Testis (tissue), 3 donors: Measurements from ENCODE around the gene NOVA1. TPM values are rescaled to one million over a fixed set of nuclear protein-coding genes. Genes with fewer than 3 reads are reported as not detected.

Experiments used
- DNase-seq: peaks from one replicate; pipeline ENCODE4 v3.0.0-alpha.2; 2019
- H3K27ac ChIP-seq, 2 donors: fragments of 200-600 bp; sonication (generic); one replicate each; pipeline ENCODE4 v1.5.1; 2019
- H3K27me3 ChIP-seq: fragments of 200-600 bp; sonication (generic); one replicate; pipeline ENCODE4 v1.5.1; 2019
- H3K36me3 ChIP-seq: fragments of 200-600 bp; sonication (generic); one replicate; pipeline ENCODE4 v1.5.1; 2017; ENCODE audit warnings: low read depth; ENCODE audit errors: missing control alignments
- H3K4me1 ChIP-seq: fragments of 200-600 bp; sonication (generic); one replicate; pipeline ENCODE4 v1.5.1; 2019
- H3K4me3 ChIP-seq, 2 donors: fragments of 200-600 bp; sonication (generic); one replicate each; pipeline ENCODE4 v1.5.1; 2017 to 2019
- H3K9me3 ChIP-seq: fragments of 200-600 bp; sonication (generic); one replicate; pipeline ENCODE4 v1.5.1; 2017
- POLR2A ChIP-seq: fragments of 450-650 bp; IDR thresholded peaks from one replicate; pipeline ENCODE4 v1.6.1; 2017; ENCODE audit warnings: antibody characterized with exemption, mild to moderate bottlenecking, moderate library complexity
- WGBS, 2 donors: methylation state at CpG; one replicate each; pipeline ENCODE4 v1.1.5; 2018; 5-methylcytosine and 5-hydroxymethylcytosine counted together
- intact Hi-C: fragments of 100-400 bp; cut with DNase I; formaldehyde crosslinking; loops from one replicate; pipeline ENCODE4 v1.15.1; 2023; ENCODE audit warnings: low total_unique reads
- polyA plus RNA-seq: library from polyadenylated mRNA; stranded (reverse); fragments of 350-450 nt; fragmentation: Illumina TruSeq; extraction: RNeasy Lipid Tissue Mini Kit (QIAGEN cat#74804); gene quantifications from one replicate; pipeline ENCODE4 v1.2.3, GENCODE V29; 2014; ENCODE audit warnings: low read depth, low replicate concordance; ENCODE audit not compliant: insufficient read depth
- total RNA-seq, 2 donors: library from RNA; depleted of rRNA; stranded (reverse); fragments of >200 nt; gene quantifications; one replicate each; pipeline ENCODE4 v1.2.3, GENCODE V29; 2016
- TF ChIP-seq, protein P1 (sequence below), 3 experiments: fragments of 450-650 bp in 2 of 3; fragments of 200-600 bp in 1 of 3; sonication (generic) in 1 of 3; IDR thresholded peaks; one replicate each; pipeline ENCODE4 v1.5.1; 2016 to 2019; ENCODE audit warnings: antibody characterized with exemption in 3 of 3, mild to moderate bottlenecking in 2 of 3, moderate library complexity in 1 of 3

The NOVA1 gene
- total and polyA plus RNA-seq, 3 donors from 2014 or later = 15.0 to 22.3 (median 15.5) TPM

DNA sequence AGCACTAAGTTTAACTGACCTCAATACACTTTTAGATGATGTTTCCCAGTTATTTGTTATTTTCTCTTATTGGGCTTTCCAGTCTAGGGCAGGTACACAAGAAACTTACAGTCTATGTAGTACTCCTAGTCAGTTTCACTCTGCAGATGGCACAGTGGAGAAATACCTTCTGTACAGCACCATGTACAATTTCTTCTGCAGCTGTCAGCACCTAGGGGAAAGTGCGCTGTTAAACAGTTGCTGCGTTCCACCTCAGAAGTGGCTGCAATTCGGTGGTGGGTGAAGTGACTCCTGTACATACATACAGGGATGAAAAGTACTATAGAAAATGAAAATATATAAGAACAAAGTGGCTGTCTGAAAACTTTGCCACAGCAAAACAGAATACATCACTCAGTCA, 48.3 kb downstream of the NOVA1 start:
- DNase-seq = no peak
- 92 to 96% methylated on average over 3 of the region's 3 CpGs for WGBS, 2 donors
- intact Hi-C loops = no loop called here
- no peaks in the 10 kb centered on the region for H3K4me1 ChIP-seq
- H3K27me3 ChIP-seq = no peaks in the 10 kb centered on the region
- H3K9me3 ChIP-seq = no peaks in the 10 kb centered on the region
- no peak overlapping the region for H3K27ac ChIP-seq
- no peak overlapping the region for H3K4me3 ChIP-seq
- H3K36me3 ChIP-seq = no peaks in the 10 kb centered on the region
- TF ChIP-seq, protein P1, sequence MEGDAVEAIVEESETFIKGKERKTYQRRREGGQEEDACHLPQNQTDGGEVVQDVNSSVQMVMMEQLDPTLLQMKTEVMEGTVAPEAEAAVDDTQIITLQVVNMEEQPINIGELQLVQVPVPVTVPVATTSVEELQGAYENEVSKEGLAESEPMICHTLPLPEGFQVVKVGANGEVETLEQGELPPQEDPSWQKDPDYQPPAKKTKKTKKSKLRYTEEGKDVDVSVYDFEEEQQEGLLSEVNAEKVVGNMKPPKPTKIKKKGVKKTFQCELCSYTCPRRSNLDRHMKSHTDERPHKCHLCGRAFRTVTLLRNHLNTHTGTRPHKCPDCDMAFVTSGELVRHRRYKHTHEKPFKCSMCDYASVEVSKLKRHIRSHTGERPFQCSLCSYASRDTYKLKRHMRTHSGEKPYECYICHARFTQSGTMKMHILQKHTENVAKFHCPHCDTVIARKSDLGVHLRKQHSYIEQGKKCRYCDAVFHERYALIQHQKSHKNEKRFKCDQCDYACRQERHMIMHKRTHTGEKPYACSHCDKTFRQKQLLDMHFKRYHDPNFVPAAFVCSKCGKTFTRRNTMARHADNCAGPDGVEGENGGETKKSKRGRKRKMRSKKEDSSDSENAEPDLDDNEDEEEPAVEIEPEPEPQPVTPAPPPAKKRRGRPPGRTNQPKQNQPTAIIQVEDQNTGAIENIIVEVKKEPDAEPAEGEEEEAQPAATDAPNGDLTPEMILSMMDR (IDR thresholded peaks at IDR 0.05) = no peak
- no peak for TF ChIP-seq POLR2A

DNA sequence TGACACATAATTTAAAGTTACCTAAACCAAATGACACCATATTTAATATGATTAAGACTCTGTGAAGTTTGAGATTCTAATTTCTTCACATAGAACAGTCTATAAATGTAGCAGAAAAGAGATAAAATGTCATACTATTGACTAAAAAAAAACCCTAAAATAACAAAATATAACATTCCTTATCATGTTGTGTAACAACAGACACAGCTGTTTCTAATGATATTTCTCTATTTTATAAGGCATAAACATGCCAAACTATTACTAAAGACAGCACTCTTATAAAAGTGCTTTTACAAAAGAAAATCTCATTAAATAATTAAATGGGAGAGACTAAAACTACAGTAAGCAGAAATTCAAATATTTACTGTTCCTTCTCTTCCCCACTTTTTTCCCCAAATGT, 49.4 kb downstream of the NOVA1 start:
- no peaks in the 10 kb centered on the region for H3K36me3 ChIP-seq
- H3K4me1 ChIP-seq = no peaks in the 10 kb centered on the region
- intact Hi-C loops = no loop called here
- no peaks in the 10 kb centered on the region for H3K9me3 ChIP-seq
- H3K4me3 ChIP-seq = no peak overlapping the region
- H3K27ac ChIP-seq = no peak overlapping the region
- TF ChIP-seq, protein P1 (IDR thresholded peaks at IDR 0.05) = no peak
- no peak for TF ChIP-seq POLR2A
- H3K27me3 ChIP-seq = no peaks in the 10 kb centered on the region
- DNase-seq = no peak

DNA sequence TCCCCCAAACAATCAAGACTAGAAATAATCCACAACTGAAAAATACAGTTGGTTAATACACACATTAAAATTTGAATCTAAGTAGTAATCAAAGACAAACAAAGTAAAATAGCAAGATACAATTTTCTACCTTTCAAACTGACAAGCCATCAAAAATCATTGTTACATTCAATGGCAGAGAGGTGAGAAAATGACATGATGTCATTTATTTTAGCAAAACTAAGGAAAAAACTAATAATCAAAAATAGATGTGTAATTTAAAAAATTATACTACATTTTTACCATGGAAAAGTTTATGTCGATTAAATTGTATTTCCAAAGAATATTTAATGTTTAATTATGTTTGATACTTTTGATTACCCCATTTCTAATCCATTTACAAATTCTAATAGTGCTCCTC, 59.7 kb downstream of the NOVA1 start:
- WGBS, 2 donors = 88 to 90% methylated on average over 1 of the region's 1 CpG
- H3K27me3 ChIP-seq = no peaks in the 10 kb centered on the region
- H3K36me3 ChIP-seq = no peaks in the 10 kb centered on the region
- no peak for DNase-seq
- no peaks in the 10 kb centered on the region for H3K9me3 ChIP-seq
- no peak overlapping the region for H3K4me3 ChIP-seq
- H3K27ac ChIP-seq = no peak overlapping the region
- no peak for TF ChIP-seq POLR2A
- TF ChIP-seq, protein P1 (IDR thresholded peaks at IDR 0.05) = no peak
- no peaks in the 10 kb centered on the region for H3K4me1 ChIP-seq
- intact Hi-C loops = no loop called here

GRCh38 chr14:26531894-26532293, 65.9 kb downstream of the NOVA1 start:
- Histone ChIP-seq H3K4me1 (no peaks in the 10 kb centered on the region), H3K27ac (no peak overlapping the region), H3K27me3 (no peaks in the 10 kb centered on the region), H3K9me3 (no peaks in the 10 kb centered on the region), H3K36me3 (no peaks in the 10 kb centered on the region), H3K4me3 (no peak overlapping the region)
- no peak for TF ChIP-seq POLR2A
- TF ChIP-seq, protein P1 (IDR thresholded peaks at IDR 0.05) = no peak
- DNase-seq = no peak
- 82 to 88% methylated on average over 3 of the region's 3 CpGs for WGBS, 2 donors
- intact Hi-C loops = no loop called here

DNA sequence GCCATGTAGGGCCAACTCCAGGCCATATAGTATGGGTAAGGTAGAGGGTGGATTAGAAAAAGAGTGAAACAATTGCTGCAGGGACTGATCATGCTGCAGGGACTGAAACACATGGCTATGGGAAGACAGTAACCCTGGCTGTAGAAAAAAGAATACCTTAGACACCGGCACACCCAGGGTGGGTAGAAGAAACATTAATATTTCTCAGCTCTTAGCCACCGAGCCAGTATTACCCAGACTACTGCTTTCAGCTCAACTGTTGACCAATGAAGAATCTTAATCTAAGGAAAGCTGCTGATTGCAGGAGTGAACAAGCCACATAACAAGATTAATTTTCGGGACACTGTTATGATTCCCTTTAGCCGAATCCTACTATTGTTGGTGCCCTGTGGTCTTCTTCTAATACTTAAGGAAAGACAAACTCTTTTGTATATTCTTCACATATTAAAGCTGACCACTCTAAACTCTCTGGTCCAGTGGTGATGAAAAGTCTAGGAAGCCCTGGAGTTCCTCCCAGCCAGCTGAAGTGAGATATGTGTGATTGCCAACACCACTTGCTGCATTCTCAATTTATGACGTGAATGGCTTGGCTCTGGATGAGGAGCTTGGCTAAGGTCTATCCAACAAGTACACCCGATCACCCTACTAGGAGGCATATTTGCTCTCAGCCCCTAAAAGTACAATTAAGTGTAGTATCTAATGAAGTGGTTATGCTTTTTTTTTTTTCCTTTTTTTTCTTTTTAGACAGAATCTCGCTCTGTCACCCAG, 69.2 kb downstream of the NOVA1 start:
- H3K4me1 ChIP-seq = no peaks in the 10 kb centered on the region
- no peak overlapping the region for H3K27ac ChIP-seq
- no peak overlapping the region for H3K4me3 ChIP-seq
- H3K9me3 ChIP-seq = no peaks in the 10 kb centered on the region
- H3K27me3 ChIP-seq = no peaks in the 10 kb centered on the region
- no peak for DNase-seq
- 88 to 89% methylated on average over 7 of the region's 7 CpGs for WGBS, 2 donors
- TF ChIP-seq POLR2A = no peak
- TF ChIP-seq, protein P1 (IDR thresholded peaks at IDR 0.05) = no peak
- intact Hi-C loops = no loop called here
- no peaks in the 10 kb centered on the region for H3K36me3 ChIP-seq
